Left ventricle myocardium superior (tissue), 1 donor: Measurements from ENCODE around the gene GFM2. TPM values are rescaled to one million over a fixed set of nuclear protein-coding genes. Genes with fewer than 3 reads are reported as not detected.
"Not testable (repeated sequence)": the region's sequence is repeated elsewhere in the genome, so short reads cannot be mapped to it uniquely, and the experiment has no call there.

Source experiments
- ATAC-seq: fragments of 200-7000 bp; cut with Tn5 transposase; one replicate; pipeline ENCODE4 v1.9.1; 2020; ENCODE audit warnings: mild to moderate bottlenecking, moderate library complexity
- DNase-seq: peaks from one replicate; pipeline ENCODE4 v3.0.0-alpha.2; 2020
- intact Hi-C: fragments of 100-400 bp; cut with micrococcal nuclease; formaldehyde crosslinking; loops from one replicate; pipeline ENCODE4 v1.11.0; 2022
- total RNA-seq: library from RNA; stranded (reverse); fragmentation: NEBNext Ultra II Directional; extraction: Animal tissue kit (Norgen Biotek cat#: 25700); gene quantifications from one replicate; pipeline ENCODE4 v1.2.1, GENCODE V29; 2021
- donor health status: DM: no; HTN: yes; CAD: no; lungs with severe emphysema.

The GFM2 gene
- total RNA-seq, 1 donor from 2014 or later = 41.1 TPM

- no peak for ATAC-seq
- DNase-seq = no peak
- intact Hi-C loops = no loop called here
Measured at GRCh38 chr5:74736759-74737158, 30.2 kb downstream of the GFM2 start.

- no peak for DNase-seq
- intact Hi-C loops = no loop called here
- ATAC-seq = no peak
Measured at GRCh38 chr5:74725331-74725730, 41.6 kb downstream of the GFM2 start.

- DNase-seq (no peak), ATAC-seq (no peak)
- intact Hi-C loops = no loop called here
Measured at GRCh38 chr5:74722271-74722670, 44.6 kb downstream of the GFM2 start.

GRCh38 chr5:74717596-74717995, 49.3 kb downstream of the GFM2 start:
- intact Hi-C loops = no loop called here
- ATAC-seq (no peak), DNase-seq (no peak)

GRCh38 chr5:74693191-74693590, 73.7 kb downstream of the GFM2 start:
- DNase-seq = no peak
- no peak for ATAC-seq
- intact Hi-C loops = loop anchor here (10.0 kb wide), 1 partner anchor 202 kb away; no protein-coding TSS in a partner anchor

- intact Hi-C loops = no loop called here
Measured at GRCh38 chr5:74686962-74687751, 79.8 kb downstream of the GFM2 start.

GRCh38 chr5:74685979-74686631, 80.8 kb downstream of the GFM2 start:
- peak; percentile 35 for ATAC-seq
- DNase-seq = no peak
- intact Hi-C loops = no loop called here

More at GRCh38 chr5:74686962-74687751, 79.8 kb downstream of the GFM2 start:
- ATAC-seq = no peak
- no peak for DNase-seq

GRCh38 chr5:74684900-74685851, 81.7 kb downstream of the GFM2 start, which contains the start of gene HEXB:
Gene HEXB, plus strand, starts transcription at chr5:74685233. Its CDS starts 28 bp downstream, at chr5:74685261.
- intact Hi-C loops = no loop called here
- ATAC-seq (peak; percentile 98), DNase-seq (peak; percentile 96)

- ATAC-seq (no peak), DNase-seq (no peak)
- intact Hi-C loops = no loop called here
Measured at GRCh38 chr5:74679966-74680365, 87.0 kb downstream of the GFM2 start.

- ATAC-seq, intact Hi-C loops, DNase-seq: not testable (repeated sequence)
Measured at GRCh38 chr5:74679300-74679699, 87.6 kb downstream of the GFM2 start.

- intact Hi-C loops, DNase-seq, ATAC-seq: not testable (repeated sequence)
Measured at GRCh38 chr5:74678123-74678522, 88.8 kb downstream of the GFM2 start.

- DNase-seq, ATAC-seq, intact Hi-C loops: not testable (repeated sequence)
Measured at GRCh38 chr5:74676466-74676865, 90.5 kb downstream of the GFM2 start.

GRCh38 chr5:74673011-74673790, 93.7 kb downstream of the GFM2 start:
- intact Hi-C loops = no loop called here
- ATAC-seq (peak; percentile 76), DNase-seq (no peak)

- peak; percentile 48 for DNase-seq
- peak; percentile 88 for ATAC-seq
- intact Hi-C loops = no loop called here
Measured at GRCh38 chr5:74672215-74672877, 94.6 kb downstream of the GFM2 start.
